ENCODE measurements around the gene RAB24. TPM values are rescaled to one million over a fixed set of nuclear protein-coding genes. Genes with fewer than 3 reads are reported as not detected.
"Not testable (repeated sequence)": the region's sequence is repeated elsewhere in the genome, so short reads cannot be mapped to it uniquely, and the experiment has no call there.

RAB24 gene
- total and polyA plus RNA-seq, 4 experiments from 2014 or later = 13.3 to 20.5 (median 17.9) TPM

GRCh38 chr5:177349362-177349647 is 45.8 kb upstream of the RAB24 start:
- H3K4me1 ChIP-seq (ENCODE audit: insufficient read depth, low read length) = peaks cover 49% of the 10 kb centered on the region
- H3K27ac Mint-ChIP-seq = peak overlapping the region in 2 of 7 donors; percentile 75 to 97
- intact Hi-C loops (cut with micrococcal nuclease) = no loop called here
- peaks cover 33 to 63% (median 50%) of the 10 kb centered on the region in 4 donors for H3K4me1 Mint-ChIP-seq
- ChIA-PET CTCF (ENCODE audit: partially characterized antibody) (interaction anchor here (1.4 to 2.2 kb wide), 2 partner anchors 32 to 39 kb away, joined by 4 to 8 read pairs; no protein-coding TSS in a partner anchor), POLR2A (ENCODE audit: partially characterized antibody) (interaction anchor here (1.0 to 3.6 kb wide), 3 partner anchors 9 to 22 kb away, joined by 3 to 52 read pairs (median 3); partner anchors contain the start of gene RGS14)
- no peaks in the 10 kb centered on the region for H3K9me3 ChIP-seq (ENCODE audit: control insufficient read depth in 1 of 2, low read length in 2 of 2)
- peaks cover 9 to 49% of the 10 kb centered on the region in 2 donors for H3K36me3 Mint-ChIP-seq
- no peak overlapping the region for H3K4me3 ChIP-seq (ENCODE audit: low read length in 2 of 2)
- no peaks in the 10 kb centered on the region for H3K9me3 Mint-ChIP-seq
- H3K4me3 Mint-ChIP-seq = peak overlapping the region in 7 of 8 donors; percentile 39 to 100 (median 97)
- no peak for DNase-seq
- no peaks in the 10 kb centered on the region for H3K27me3 Mint-ChIP-seq
- H3K27me3 ChIP-seq (ENCODE audit: insufficient read depth, low read length) = no peaks in the 10 kb centered on the region
- H3K36me3 ChIP-seq (ENCODE audit: insufficient read depth, low read length) = peaks cover 18% of the 10 kb centered on the region
- no peak overlapping the region for H3K27ac ChIP-seq (ENCODE audit: low read depth, low read length)

- intact Hi-C loops (cut with micrococcal nuclease) = no loop called here
- H3K36me3 ChIP-seq (ENCODE audit: insufficient read depth, low read length) = peaks cover 22% of the 10 kb centered on the region
- H3K4me3 ChIP-seq (ENCODE audit: low read length in 2 of 2) = no peak overlapping the region
- H3K4me1 ChIP-seq (ENCODE audit: insufficient read depth, low read length) = peaks cover 49% of the 10 kb centered on the region
- ChIA-PET POLR2A (ENCODE audit: partially characterized antibody) (no interaction called here), CTCF (ENCODE audit: partially characterized antibody) (interaction anchor here (1.4 kb wide), 1 partner anchor 38 kb away, joined by 4 read pairs; no protein-coding TSS in a partner anchor)
- H3K27ac Mint-ChIP-seq = peak overlapping the region in 3 of 7 donors; percentile 24 to 55 (median 41)
- no peak overlapping the region for H3K27ac ChIP-seq (ENCODE audit: low read depth, low read length)
- H3K9me3 ChIP-seq (ENCODE audit: control insufficient read depth in 1 of 2, low read length in 2 of 2) = no peaks in the 10 kb centered on the region
- peaks cover 34 to 60% (median 49%) of the 10 kb centered on the region in 4 donors for H3K4me1 Mint-ChIP-seq
- no peaks in the 10 kb centered on the region for H3K27me3 Mint-ChIP-seq
- H3K36me3 Mint-ChIP-seq = peaks cover 14 to 56% of the 10 kb centered on the region in 2 donors
- no peaks in the 10 kb centered on the region for H3K27me3 ChIP-seq (ENCODE audit: insufficient read depth, low read length)
- peaks cover 0 to 3% (median 0%) of the 10 kb centered on the region in 8 donors for H3K9me3 Mint-ChIP-seq
- DNase-seq = no peak
- peak overlapping the region in 1 of 8 donors; percentile 24 for H3K4me3 Mint-ChIP-seq
Observed at GRCh38 chr5:177347699-177348098, 44.2 kb upstream of the RAB24 start.

GRCh38 chr5:177346820-177347219 is 43.3 kb upstream of the RAB24 start:
- intact Hi-C loops (cut with micrococcal nuclease) = no loop called here
- ChIA-PET POLR2A (ENCODE audit: partially characterized antibody) (interaction anchor here (1.1 to 1.5 kb wide), 4 partner anchors 14 to 101 kb away, joined by 3 to 4 read pairs (median 3); no protein-coding TSS in a partner anchor), CTCF (ENCODE audit: partially characterized antibody) (interaction anchor here (0.7 to 2.2 kb wide), 6 partner anchors 22 to 109 kb away, joined by 3 to 13 read pairs (median 4); no protein-coding TSS in a partner anchor)
- Mint-ChIP-seq H3K4me3 (peak overlapping the region in 3 of 8 donors; percentile 15 to 29 (median 24)), H3K9me3 (peaks cover 0 to 3% (median 0%) of the 10 kb centered on the region in 8 donors), H3K36me3 (peaks cover 15 to 57% of the 10 kb centered on the region in 2 donors), H3K27me3 (no peaks in the 10 kb centered on the region), H3K27ac (peak overlapping the region in 3 of 7 donors; percentile 13 to 26 (median 24)), H3K4me1 (peaks cover 35 to 56% (median 46%) of the 10 kb centered on the region in 4 donors)
- no peaks in the 10 kb centered on the region for H3K27me3 ChIP-seq (ENCODE audit: insufficient read depth, low read length)
- no peak overlapping the region for H3K27ac ChIP-seq (ENCODE audit: low read depth, low read length)
- peaks cover 23% of the 10 kb centered on the region for H3K36me3 ChIP-seq (ENCODE audit: insufficient read depth, low read length)
- peaks cover 45% of the 10 kb centered on the region for H3K4me1 ChIP-seq (ENCODE audit: insufficient read depth, low read length)
- DNase-seq = no peak
- H3K9me3 ChIP-seq (ENCODE audit: control insufficient read depth in 1 of 2, low read length in 2 of 2) = no peaks in the 10 kb centered on the region
- H3K4me3 ChIP-seq (ENCODE audit: low read length in 2 of 2) = no peak overlapping the region

GRCh38 chr5:177344891-177345290 is 41.4 kb upstream of the RAB24 start:
- CTCF ChIA-PET (ENCODE audit: partially characterized antibody) = interaction anchor here (0.9 to 1.6 kb wide), 2 partner anchors 17 to 35 kb away, joined by 3 to 5 read pairs; no protein-coding TSS in a partner anchor
- no peak overlapping the region for H3K27ac Mint-ChIP-seq
- DNase-seq = no peak

GRCh38 chr5:177343777-177344176 is 40.3 kb upstream of the RAB24 start:
- Mint-ChIP-seq H3K36me3 (peaks cover 24 to 50% of the 10 kb centered on the region in 2 donors), H3K9me3 (peaks cover 0 to 8% (median 1%) of the 10 kb centered on the region in 8 donors), H3K4me1 (peaks cover 26 to 42% (median 33%) of the 10 kb centered on the region in 4 donors), H3K27me3 (no peaks in the 10 kb centered on the region), H3K4me3 (no peak overlapping the region), H3K27ac (no peak overlapping the region)
- intact Hi-C loops (cut with micrococcal nuclease) = no loop called here
- ChIA-PET POLR2A (ENCODE audit: partially characterized antibody) (interaction anchor here (0.6 to 0.8 kb wide), 2 partner anchors 31 to 154 kb away, joined by 3 read pairs; partner anchors contain the start of gene PDLIM7), CTCF (ENCODE audit: partially characterized antibody) (interaction anchor here (0.7 to 1.3 kb wide), 2 partner anchors 40 to 47 kb away, joined by 3 read pairs; partner anchors contain the start of genes PRELID1 and RAB24)
- no peaks in the 10 kb centered on the region for H3K27me3 ChIP-seq (ENCODE audit: insufficient read depth, low read length)
- H3K4me3 ChIP-seq (ENCODE audit: low read length in 2 of 2) = no peak overlapping the region
- H3K4me1 ChIP-seq (ENCODE audit: insufficient read depth, low read length) = peaks cover 20% of the 10 kb centered on the region
- no peaks in the 10 kb centered on the region for H3K9me3 ChIP-seq (ENCODE audit: control insufficient read depth in 1 of 2, low read length in 2 of 2)
- DNase-seq = no peak
- no peak overlapping the region for H3K27ac ChIP-seq (ENCODE audit: low read depth, low read length)
- peaks cover 22% of the 10 kb centered on the region for H3K36me3 ChIP-seq (ENCODE audit: insufficient read depth, low read length)

More at GRCh38 chr5:177344891-177345290, 41.4 kb upstream of the RAB24 start:
- no peak overlapping the region for H3K4me3 ChIP-seq (ENCODE audit: low read length in 2 of 2)
- peaks cover 32% of the 10 kb centered on the region for H3K4me1 ChIP-seq (ENCODE audit: insufficient read depth, low read length)
- peaks cover 29% of the 10 kb centered on the region for H3K36me3 ChIP-seq (ENCODE audit: insufficient read depth, low read length)
- peaks cover 0 to 3% (median under 1%) of the 10 kb centered on the region in 8 donors for H3K9me3 Mint-ChIP-seq
- H3K9me3 ChIP-seq (ENCODE audit: control insufficient read depth in 1 of 2, low read length in 2 of 2) = no peaks in the 10 kb centered on the region
- no peak overlapping the region for H3K4me3 Mint-ChIP-seq
- intact Hi-C loops (cut with micrococcal nuclease) = no loop called here
- no peaks in the 10 kb centered on the region for H3K27me3 ChIP-seq (ENCODE audit: insufficient read depth, low read length)
- H3K36me3 Mint-ChIP-seq = peaks cover 23 to 54% of the 10 kb centered on the region in 2 donors
- POLR2A ChIA-PET (ENCODE audit: partially characterized antibody) = no interaction called here
- H3K27ac ChIP-seq (ENCODE audit: low read depth, low read length) = no peak overlapping the region
- no peaks in the 10 kb centered on the region for H3K27me3 Mint-ChIP-seq
- peaks cover 30 to 44% (median 37%) of the 10 kb centered on the region in 4 donors for H3K4me1 Mint-ChIP-seq

- H3K27me3 Mint-ChIP-seq; intact Hi-C loops (cut with micrococcal nuclease); POLR2A ChIA-PET (ENCODE audit: partially characterized antibody); DNase-seq; H3K27ac Mint-ChIP-seq; H3K9me3 ChIP-seq (ENCODE audit: control insufficient read depth in 1 of 2, low read length in 2 of 2); H3K27ac ChIP-seq (ENCODE audit: low read depth, low read length); H3K4me3 ChIP-seq (ENCODE audit: low read length in 2 of 2); H3K27me3 ChIP-seq (ENCODE audit: insufficient read depth, low read length); H3K9me3 Mint-ChIP-seq; H3K4me3 Mint-ChIP-seq: not testable (repeated sequence)
- CTCF ChIA-PET (ENCODE audit: partially characterized antibody) = interaction anchor here (1.2 kb wide), 1 partner anchor 61 kb away, joined by 4 read pairs; no protein-coding TSS in a partner anchor
- Mint-ChIP-seq H3K36me3 (peaks cover 24 to 50% of the 10 kb centered on the region in 2 donors), H3K4me1 (peaks cover 26 to 41% (median 33%) of the 10 kb centered on the region in 4 donors)
- peaks cover 28% of the 10 kb centered on the region for H3K36me3 ChIP-seq (ENCODE audit: insufficient read depth, low read length)
- peaks cover 17% of the 10 kb centered on the region for H3K4me1 ChIP-seq (ENCODE audit: insufficient read depth, low read length)
Observed at GRCh38 chr5:177343000-177343399, 39.5 kb upstream of the RAB24 start.

GRCh38 chr5:177339107-177339638 is 35.7 kb upstream of the RAB24 start:
- H3K4me1 Mint-ChIP-seq = peaks cover 14 to 26% (median 18%) of the 10 kb centered on the region in 4 donors
- H3K27ac ChIP-seq (ENCODE audit: low read depth, low read length) = no peak overlapping the region
- DNase-seq = no peak
- no peak overlapping the region for H3K4me3 ChIP-seq (ENCODE audit: low read length in 2 of 2)
- H3K4me1 ChIP-seq (ENCODE audit: insufficient read depth, low read length) = no peaks in the 10 kb centered on the region
- POLR2A ChIA-PET (ENCODE audit: partially characterized antibody) = interaction anchor here (1.2 kb wide), 1 partner anchor 11 kb away, joined by 5 read pairs; no protein-coding TSS in a partner anchor
- CTCF ChIA-PET (ENCODE audit: partially characterized antibody) = interaction anchor here (0.9 to 1.6 kb wide), 2 partner anchors 50 to 225 kb away, joined by 3 to 5 read pairs; no protein-coding TSS in a partner anchor
- H3K4me3 Mint-ChIP-seq = no peak overlapping the region
- H3K36me3 Mint-ChIP-seq = peaks cover 37 to 50% of the 10 kb centered on the region in 2 donors
- H3K9me3 ChIP-seq (ENCODE audit: control insufficient read depth in 1 of 2, low read length in 2 of 2) = no peaks in the 10 kb centered on the region
- H3K27me3 Mint-ChIP-seq = no peaks in the 10 kb centered on the region
- H3K9me3 Mint-ChIP-seq = peaks cover 0 to 8% (median 1%) of the 10 kb centered on the region in 8 donors
- no peaks in the 10 kb centered on the region for H3K27me3 ChIP-seq (ENCODE audit: insufficient read depth, low read length)
- intact Hi-C loops (cut with micrococcal nuclease) = no loop called here
- H3K36me3 ChIP-seq (ENCODE audit: insufficient read depth, low read length) = peaks cover 61% of the 10 kb centered on the region
- H3K27ac Mint-ChIP-seq = peak overlapping the region in 2 of 7 donors; percentile 22 to 36

All from CD4-positive, alpha-beta memory T cell (primary cell).